Heart left ventricle (tissue), 16 donors: ENCODE results near the gene SYCP2L. TPM values are rescaled to one million over a fixed set of nuclear protein-coding genes. Genes with fewer than 3 reads are reported as not detected.

Experiments
- ATAC-seq, 4 donors: fragments of 200-7000 bp; cut with Tn5 transposase; one replicate each; pipeline ENCODE4 v1.9.1; 2020 to 2022; ENCODE audit warnings: moderate library complexity in 4 of 4, mild to moderate bottlenecking in 3 of 4, moderate number of reproducible peaks in 1 of 4
- DNase-seq, 5 donors: peaks; one replicate each; pipeline ENCODE4 v3.0.0-alpha.2; 2020
- H3K27ac ChIP-seq, 12 donors: fragments of 200-600 bp; sonication (generic) in 4 of 12; one replicate each; pipeline versions ENCODE4 v1.5.0 to v1.8.0; 2016 to 2022; ENCODE audit warnings: mild to moderate bottlenecking in 2 of 12
- H3K27me3 ChIP-seq, 9 donors: fragments of 200-600 bp; sonication (generic) in 2 of 9; one replicate each; pipeline versions ENCODE4 v1.5.1 to v1.8.0; 2016 to 2022; ENCODE audit warnings: mild to moderate bottlenecking in 3 of 9
- H3K36me3 ChIP-seq, 9 donors: fragments of 200-600 bp; sonication (generic) in 2 of 9; one replicate each; pipeline versions ENCODE4 v1.5.0 to v1.8.0; 2018 to 2022; ENCODE audit warnings: mild to moderate bottlenecking in 2 of 9
- H3K4me1 ChIP-seq, 12 donors: fragments of 200-600 bp; sonication (generic) in 4 of 12; one replicate each; pipeline versions ENCODE4 v1.5.0 to v1.8.0; 2016 to 2022; ENCODE audit warnings: mild to moderate bottlenecking in 3 of 12
- H3K4me3 ChIP-seq, 12 donors: fragments of 200-600 bp; sonication (generic) in 4 of 12; one replicate each; pipeline versions ENCODE4 v1.5.0 to v1.8.0; 2017 to 2022; ENCODE audit warnings: mild to moderate bottlenecking in 9 of 12, moderate library complexity in 4 of 12
- H3K9me3 ChIP-seq, 12 donors: fragments of 200-600 bp; sonication (generic) in 4 of 12; one replicate each; pipeline versions ENCODE4 v1.5.0 to v1.8.0; 2016 to 2022; ENCODE audit warnings: mild to moderate bottlenecking in 1 of 12
- CTCF ChIP-seq, 12 donors: fragments of 200-600 bp; sonication (generic) in 4 of 12; IDR thresholded peaks; one replicate each; pipeline versions ENCODE4 v1.5.0 to v1.8.0; 2018 to 2022; ENCODE audit warnings: antibody characterized with exemption in 12 of 12, mild to moderate bottlenecking in 5 of 12
- POLR2A ChIP-seq, 2 donors: fragments of 450-650 bp; IDR thresholded peaks; one replicate each; pipeline ENCODE4 v1.6.1; 2017; ENCODE audit warnings: antibody characterized with exemption in 2 of 2, mild to moderate bottlenecking in 2 of 2, moderate library complexity in 2 of 2
- WGBS, 4 donors: extraction: QIAGEN DNeasy Blood & Tissue Kit in 2 of 4; methylation state at CpG; one replicate each; pipeline versions ENCODE4 v1.1.5 to v1.1.7; 2013 to 2018; 5-methylcytosine and 5-hydroxymethylcytosine counted together
- intact Hi-C, 10 donors: fragments of 100-400 bp; cut with DNase I; formaldehyde crosslinking; loops; one replicate each; pipeline versions ENCODE4 v1.11.1 to v1.14.2; 2022
- long read RNA-seq, 3 donors: library from polyadenylated mRNA; unstranded; transcript quantifications; one replicate each; pipeline ENCODE4 v2.0.0, GENCODE V29; 2020 to 2021
- polyA plus RNA-seq, 2 donors: library from polyadenylated mRNA; stranded (reverse); fragments of 200-250 nt; gene quantifications; one replicate each; pipeline ENCODE4 v1.2.3, GENCODE V29; 2013
- total RNA-seq, 9 donors: library from RNA; depleted of rRNA in 2 of 9; stranded (reverse); fragments of >200 nt in 2 of 9; fragmentation: NEBNext Ultra II Directional in 3 of 9; extraction: Animal tissue kit (Norgen Biotek cat#: 25700) in 3 of 9; gene quantifications; one replicate each; pipeline versions ENCODE4 v1.1.0 to v1.2.4, GENCODE V29; 2016 to 2023
- donor health status: ischemic (EF 13 %, LVEDD 7.1; RV severe dilation, severe dysfunction).
- donor health status: healthy with polysubstance abuse.
- donor health status: DM: no; HTN: yes; CAD: no.
- donor health status: DM: no; HTN: no; CAD: no.
- donor health status: ischemic (EF 25% LVEDD 6.9; RV normal size, moderate dysfunction).
- donor health status: ischemic (EF 25% LVEDD 5.7; RV mildly dilated, moderate dysfunction).
- donor health status: healthy.
- donor health status: DM: yes; HTN: yes; CAD: no.
- donor health status: ischemic (EF 35%, LVEDD 5.7; RV mildly dilated, moderate dysfunction).
- donor health status: nonischemic (EF 11% LVEDD 7.7; RV severe dilation, severe dysfunction).
- donor health status: DM: yes; HTN: yes; CAD: no.
- donor health status: PGD.
- donor health status: ischemic (EF 29% LVEDD 5.4; RV normal size, mild dysfunction).
- donor health status: nonischemic (EF 23%, LVEDD 6.1; RV moderate dilation, normal function).

Gene SYCP2L
- total RNA-seq (1 to 10 TPM in 1 of 9 donors, under 1 TPM in 7, not detected in 1; 0.24 to 1.3 (median 0.51) TPM), polyA plus RNA-seq (under 1 TPM; 0.10 to 0.50 TPM)
- long read RNA-seq, donor 1 = 0 reads
- long read RNA-seq, donor 2, partial matches to known transcripts = 0 of 1 reads
- long read RNA-seq, donor 2, other reads (novel, unspliced or antisense) = 1 of 1 reads
- long read RNA-seq, donor 3 = 0 reads

- intact Hi-C loops = no loop called here
- Histone ChIP-seq H3K36me3 (no peaks in the 10 kb centered on the region), H3K27ac (peak within 1 kb of the TSS in 4 of 12 donors; percentile 3 to 51 (median 46)), H3K4me1 (peaks cover 0 to 32% (median 8%) of the 10 kb centered on the region in 12 donors), H3K9me3 (peaks cover 0 to 11% (median 5%) of the 10 kb centered on the region in 12 donors), H3K4me3 (peak within 1 kb of the TSS; percentile 20 to 61 (median 54)), H3K27me3 (peaks cover 19 to 66% (median 55%) of the 10 kb centered on the region in 9 donors)
- ATAC-seq (peak in 3 of 4 donors; percentile 43 to 82 (median 52)), DNase-seq (peak in 3 of 5 donors; percentile 25 to 48 (median 28))
- TF ChIP-seq CTCF (IDR thresholded peaks at IDR 0.05) (peak in 8 of 12 donors; percentile 9 to 50 (median 34)), POLR2A (IDR thresholded peaks at IDR 0.05) (no peak)
- 1 to 2% (median 2%) methylated on average over 51 to 58 of the region's 58 CpGs for WGBS, 4 donors
These were observed at the start of gene SYCP2L for GRCh38 chr6:10886691-10887502. Gene SYCP2L, plus strand, starts transcription at chr6:10887052. Its CDS starts 75 bp downstream, at chr6:10887127.

GRCh38 chr6:10837622-10837994, 49.2 kb upstream of the SYCP2L start:
- ATAC-seq (peak in 2 of 4 donors; percentile 23 to 38), DNase-seq (peak in 1 of 5 donors; percentile 10)
- peaks cover 0 to 17% (median 0%) of the 10 kb centered on the region in 9 donors for H3K27me3 ChIP-seq
- H3K4me3 ChIP-seq = peak overlapping the region; percentile 59 to 91 (median 70)
- 0 to 1% (median 1%) methylated on average over 16 to 22 of the region's 22 CpGs for WGBS, 4 donors
- no peaks in the 10 kb centered on the region for H3K9me3 ChIP-seq
- peak overlapping the region in 5 of 12 donors; percentile 14 to 74 (median 33) for H3K27ac ChIP-seq
- no peaks in the 10 kb centered on the region for H3K36me3 ChIP-seq
- no peak for TF ChIP-seq POLR2A (IDR thresholded peaks at IDR 0.05)
- TF ChIP-seq CTCF (IDR thresholded peaks at IDR 0.05) = no peak
- peaks cover 0 to 22% (median 6%) of the 10 kb centered on the region in 12 donors for H3K4me1 ChIP-seq
- intact Hi-C loops = no loop called here

- Histone ChIP-seq H3K27me3 (peaks cover 0 to 17% (median 0%) of the 10 kb centered on the region in 9 donors), H3K27ac (peak within 1 kb of the TSS in 6 of 12 donors; percentile 1 to 74 (median 30)), H3K36me3 (no peaks in the 10 kb centered on the region), H3K4me1 (peaks cover 0 to 22% (median 6%) of the 10 kb centered on the region in 12 donors), H3K9me3 (peaks cover 0 to under 1% (median 0%) of the 10 kb centered on the region in 12 donors), H3K4me3 (peak within 1 kb of the TSS; percentile 59 to 91 (median 70))
- 0 to 1% (median 1%) methylated on average over 37 to 53 of the region's 53 CpGs for WGBS, 4 donors
- intact Hi-C loops = no loop called here
- peak; percentile 83 to 91 (median 85) for DNase-seq
- peak in 1 of 2 donors; percentile 15 for TF ChIP-seq POLR2A (IDR thresholded peaks at IDR 0.05)
- no peak for TF ChIP-seq CTCF (IDR thresholded peaks at IDR 0.05)
- ATAC-seq = peak; percentile 91 to 99 (median 98)
These were observed 48.7 kb upstream of the SYCP2L start, which contains the start of gene MAK for GRCh38 chr6:10837995-10838793. Gene MAK, minus strand, starts transcription at chr6:10838539. Its CDS starts 7,891 bp downstream, at chr6:10830648.
